ENCODE data around the gene HECW1.
A peak's percentile ranks its signal among the peaks of the same experiment; 100 is the strongest.
"Not testable (repeated sequence)": the region's sequence is repeated elsewhere in the genome, so short reads cannot be mapped to it uniquely, and the experiment has no call there.

Gene HECW1

GRCh38 chr7:43577485-43577951 is 465.1 kb downstream of the HECW1 start:
- DNase-seq (ENCODE audit: low spot score), result no peak

DNA sequence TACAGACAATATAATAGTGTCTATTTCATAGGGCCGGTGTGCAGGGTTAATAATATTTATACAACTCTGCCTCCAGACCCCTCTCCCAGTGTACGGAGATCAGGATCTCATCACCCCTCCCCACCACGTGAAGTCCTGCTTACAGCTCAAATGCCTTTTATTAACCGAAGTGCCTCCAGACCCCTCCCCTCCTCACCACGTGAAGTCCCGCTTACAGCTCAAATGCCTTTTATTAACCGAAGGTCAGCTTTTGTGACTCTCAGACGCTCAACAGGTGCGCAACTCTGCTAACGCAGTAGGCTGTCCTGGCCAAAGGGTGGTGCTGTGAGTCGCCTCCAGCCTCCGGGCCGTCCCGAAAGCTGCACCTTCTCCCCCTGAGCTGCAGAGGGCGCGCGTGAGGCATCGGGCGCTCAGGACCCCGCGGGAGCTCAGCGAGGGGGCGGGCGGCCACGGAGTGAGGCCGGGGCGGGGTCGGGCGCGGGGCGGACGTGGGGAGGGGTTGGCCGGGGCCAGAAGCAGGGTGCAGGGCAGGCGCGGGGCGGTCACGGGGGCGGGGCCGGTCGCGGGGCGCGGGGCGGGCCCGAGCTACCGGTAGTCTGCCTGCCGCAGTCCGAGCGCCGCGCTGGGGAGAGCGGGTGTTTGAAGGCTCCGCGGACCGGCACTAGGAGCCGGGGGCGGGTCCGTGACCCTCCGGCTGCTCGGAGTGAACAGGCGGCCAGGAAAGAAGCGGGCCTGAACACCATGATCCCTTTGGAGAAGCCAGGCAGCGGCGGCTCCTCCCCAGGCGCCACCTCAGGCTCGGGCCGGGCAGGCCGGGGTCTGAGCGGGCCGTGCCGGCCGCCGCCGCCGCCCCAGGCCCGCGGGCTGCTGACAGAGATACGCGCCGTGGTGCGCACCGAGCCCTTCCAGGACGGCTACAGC is 470.3 kb downstream of the HECW1 start, which contains the start of gene STK17A:
STK17A (plus strand) TSS at position 606 of the 921 bp plus-strand sequence; CDS start at position 742, 136 bp downstream.
- DNase-seq (ENCODE audit: low spot score), result peak; percentile 97

DNA sequence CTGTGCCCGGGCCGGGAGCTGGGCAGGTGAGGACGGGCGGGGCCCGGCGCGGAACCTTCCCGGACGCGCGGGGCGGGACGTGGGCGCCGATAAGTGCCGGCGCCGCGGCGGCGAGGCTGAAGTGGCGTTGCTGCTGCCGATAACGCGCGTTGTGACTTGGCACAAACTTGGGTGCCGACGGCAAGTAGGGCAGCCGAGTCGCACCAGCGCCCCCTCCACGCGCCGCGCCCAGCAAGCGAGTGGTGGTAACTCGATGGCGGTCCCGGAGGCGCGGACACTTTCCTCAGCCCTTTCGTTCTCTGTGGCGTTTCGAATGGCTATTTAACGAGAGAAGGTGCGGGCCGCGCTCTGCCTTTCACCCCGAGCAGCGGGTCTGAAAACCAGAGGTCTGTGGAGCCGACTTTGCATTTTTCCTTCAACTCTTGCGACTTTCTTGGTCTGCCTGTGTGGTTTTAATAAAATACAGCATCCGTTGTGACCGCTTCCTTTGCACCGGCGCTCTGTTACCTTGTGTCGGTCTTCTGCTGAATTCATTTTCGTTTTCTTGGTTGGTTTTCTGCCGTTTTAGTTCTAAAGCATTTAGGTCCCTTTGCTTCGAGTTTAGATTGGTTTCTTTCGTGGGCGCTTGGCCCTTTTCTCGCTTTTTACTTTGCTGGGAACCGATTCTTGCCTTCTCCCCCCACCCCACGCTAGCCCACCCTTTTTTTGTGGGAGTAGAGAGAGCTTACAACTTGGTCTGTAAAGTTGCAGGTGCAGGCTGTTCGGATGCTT is 471.2 kb downstream of the HECW1 start:
- peak; percentile 56 for DNase-seq (ENCODE audit: low spot score)

DNA sequence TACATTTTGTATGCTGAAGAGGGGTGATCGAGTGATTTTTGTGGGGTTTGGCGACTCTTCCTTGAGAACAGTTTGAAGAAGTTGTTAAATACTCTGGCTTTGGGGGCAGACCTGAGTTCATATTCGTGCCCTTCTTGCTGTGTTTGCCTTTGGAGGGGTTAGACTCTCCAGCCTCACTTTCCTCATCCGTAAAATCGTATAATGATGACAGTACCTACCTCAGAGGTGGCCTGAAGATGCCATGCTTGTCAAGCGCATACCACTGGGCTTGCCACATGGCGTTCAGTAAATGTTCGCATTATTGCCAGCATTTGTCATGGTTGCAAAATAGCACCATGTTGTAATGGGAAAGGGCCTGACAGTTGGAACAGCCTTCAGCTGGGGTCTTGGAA is 471.7 kb downstream of the HECW1 start:
- peak; percentile 49 for DNase-seq (ENCODE audit: low spot score)

- not testable (repeated sequence) for DNase-seq (ENCODE audit: low spot score)
Measured at GRCh38 chr7:43584733-43585132, 472.3 kb downstream of the HECW1 start.

DNA sequence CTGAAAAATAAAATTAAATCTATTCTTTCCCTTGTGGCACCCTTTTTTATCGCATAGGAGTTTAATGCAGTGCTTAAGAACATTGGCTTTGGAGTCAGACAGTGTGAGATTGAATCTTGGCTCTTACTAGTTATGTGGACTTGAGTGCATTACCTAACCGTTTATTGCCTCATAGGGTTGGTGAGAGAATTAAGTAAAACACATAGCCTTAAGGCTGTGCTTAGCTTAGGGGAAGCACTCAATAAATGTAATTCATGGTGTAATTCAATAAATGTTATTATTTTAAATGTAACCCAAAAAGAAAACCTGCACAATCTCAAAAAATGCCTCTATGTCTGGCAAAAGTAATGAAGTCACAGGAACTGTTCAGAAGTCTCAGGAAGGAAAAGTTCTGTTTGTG is 473.1 kb downstream of the HECW1 start:
- DNase-seq (ENCODE audit: low spot score), result peak; percentile 39

- DNase-seq (ENCODE audit: low spot score), result no peak
Measured at GRCh38 chr7:43586251-43586900, 473.9 kb downstream of the HECW1 start.

DNA sequence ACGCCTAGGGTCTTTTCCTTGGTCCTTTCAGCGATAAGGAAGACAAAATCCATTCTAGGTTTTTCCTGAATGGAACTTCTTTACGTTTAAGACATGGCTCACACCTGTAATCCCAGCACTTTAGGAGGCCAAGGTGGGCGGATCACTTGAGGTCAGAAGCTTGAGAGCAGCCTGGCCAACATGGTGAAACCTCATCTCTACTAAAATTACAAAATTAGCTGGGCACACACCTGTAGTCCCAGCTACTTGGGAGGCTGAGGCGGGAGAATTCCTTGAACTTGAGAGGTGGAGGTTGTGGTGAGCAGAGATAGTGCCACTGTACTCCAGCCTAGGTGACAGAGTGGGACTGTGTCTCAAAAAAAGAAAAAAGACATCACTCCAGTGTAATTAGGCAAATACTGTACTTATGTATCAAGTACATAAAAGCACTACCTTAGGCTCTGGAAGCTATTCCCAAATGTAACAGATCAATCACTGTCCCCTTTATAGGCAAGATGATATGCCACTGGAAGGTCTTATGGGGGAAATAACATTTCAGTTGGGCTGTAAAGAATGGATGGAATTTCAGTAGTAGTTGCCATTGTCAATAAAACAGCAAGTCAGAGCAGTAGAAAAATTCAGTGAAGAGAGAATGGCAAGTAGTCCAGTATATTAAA is 476.2 kb downstream of the HECW1 start:
- no peak for DNase-seq (ENCODE audit: low spot score)

DNA sequence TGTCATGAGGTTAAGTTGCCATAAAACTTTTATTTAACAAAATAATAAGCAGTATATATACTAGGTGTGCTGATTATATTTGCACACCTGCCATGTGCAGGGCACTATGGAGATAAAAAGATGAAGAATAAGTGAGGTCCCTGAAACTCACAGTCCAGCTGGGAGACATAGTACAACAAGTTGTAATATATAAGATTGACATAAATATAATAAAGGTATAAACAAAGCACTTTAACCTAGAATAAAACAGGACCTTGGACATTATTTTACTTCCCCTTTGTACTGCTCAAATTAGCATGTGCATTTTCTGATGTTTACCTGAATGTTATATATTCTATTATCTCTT is 476.7 kb downstream of the HECW1 start:
- DNase-seq (ENCODE audit: low spot score), result no peak

DNA sequence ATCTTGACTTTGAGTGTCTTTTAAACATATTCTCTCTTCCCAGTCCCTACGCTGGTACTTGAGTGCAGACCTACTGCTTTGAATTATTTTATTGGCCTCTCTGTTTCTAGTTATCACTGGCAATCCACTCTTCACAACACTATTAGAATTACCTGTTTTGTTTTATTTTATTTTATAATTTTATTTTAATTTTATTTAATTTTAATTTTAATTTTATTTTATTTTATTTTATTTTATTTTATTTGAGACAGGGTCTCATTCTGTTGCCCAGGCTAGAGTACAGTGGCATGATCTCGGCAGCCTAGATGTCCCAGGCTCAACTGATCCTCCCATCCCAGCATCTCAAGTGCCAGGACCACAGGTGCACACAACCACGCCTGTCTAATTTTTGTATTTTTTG is 477.3 kb downstream of the HECW1 start:
- no peak for DNase-seq (ENCODE audit: low spot score)

DNA sequence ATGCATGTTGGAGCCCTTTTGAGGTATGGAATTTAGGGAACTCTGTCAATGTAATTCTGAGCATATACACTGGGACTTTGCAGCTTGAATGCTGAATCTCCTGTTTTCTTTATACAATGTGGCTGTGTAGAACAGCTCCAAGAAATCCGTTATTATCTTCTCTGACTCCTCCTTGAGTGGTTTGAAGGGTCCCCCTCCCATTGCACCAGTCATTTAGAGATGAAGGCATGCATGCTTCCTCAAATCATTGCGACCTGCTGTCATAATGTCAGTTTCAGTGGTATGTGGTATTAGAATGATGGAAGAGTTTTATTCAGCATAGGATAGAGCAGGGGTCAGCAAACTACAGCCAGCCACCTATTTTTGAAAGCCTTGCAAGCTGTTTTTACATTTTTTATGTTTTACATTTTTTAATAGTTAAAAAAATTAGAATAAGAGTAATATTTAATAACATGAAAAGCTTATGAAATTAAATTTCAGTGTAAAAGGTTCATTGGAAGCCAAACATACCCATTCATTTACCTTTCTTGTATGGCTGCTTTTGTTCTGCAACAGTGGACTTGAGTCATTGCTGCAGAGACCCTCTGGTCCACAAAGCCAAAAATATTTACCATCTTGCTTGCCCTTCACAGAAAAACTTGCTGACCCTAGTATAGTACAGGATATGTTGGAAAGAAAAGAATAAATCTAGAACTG is 478.6 kb downstream of the HECW1 start:
- DNase-seq (ENCODE audit: low spot score), result no peak

GRCh38 chr7:43591558-43592180 is 479.2 kb downstream of the HECW1 start:
- no peak for DNase-seq (ENCODE audit: low spot score)

GRCh38 chr7:43592326-43592725 is 479.9 kb downstream of the HECW1 start:
- DNase-seq (ENCODE audit: low spot score), result no peak

GRCh38 chr7:43593010-43593409 is 480.6 kb downstream of the HECW1 start:
- no peak for DNase-seq (ENCODE audit: low spot score)

- DNase-seq (ENCODE audit: low spot score), result no peak
Measured at GRCh38 chr7:43594020-43594419, 481.6 kb downstream of the HECW1 start.

DNA sequence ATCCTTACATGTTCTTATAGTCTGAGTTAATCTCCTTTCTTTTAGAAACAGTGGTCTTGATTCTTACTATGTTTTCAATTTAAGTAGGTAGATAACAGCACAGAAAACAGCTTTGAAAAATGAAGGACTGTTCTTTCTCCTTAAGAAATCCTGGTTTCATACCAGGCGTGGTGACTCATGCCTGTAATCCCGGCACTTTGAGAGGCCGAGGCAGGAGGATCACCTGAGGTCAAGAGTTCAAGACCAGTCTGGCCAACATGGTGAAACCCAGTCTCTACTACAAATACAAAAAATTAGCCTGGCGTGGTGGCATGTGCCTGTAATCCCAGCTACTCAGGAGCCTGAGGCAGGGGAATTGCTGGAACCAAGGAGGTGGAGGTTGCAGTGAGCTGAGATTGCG is 484.0 kb downstream of the HECW1 start:
- DNase-seq (ENCODE audit: low spot score), result not testable (repeated sequence)

DNA sequence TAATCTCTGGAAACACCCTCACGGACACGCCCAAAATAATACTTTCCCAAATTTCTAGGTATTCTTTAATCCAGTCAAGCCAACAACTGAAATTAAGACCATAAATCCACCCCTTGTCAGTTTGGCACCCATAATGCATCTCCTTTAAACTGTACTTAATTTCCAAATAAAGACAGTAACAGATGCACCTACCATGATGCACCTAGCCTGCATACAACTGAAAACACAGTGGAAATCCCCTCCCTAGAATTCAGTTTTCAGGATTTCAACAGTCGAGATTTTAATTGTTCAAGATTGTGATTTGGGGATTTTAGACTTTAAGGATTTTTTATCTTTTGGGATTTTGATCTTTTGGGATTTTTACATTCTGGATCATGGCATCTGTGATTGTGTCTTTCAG is 487.6 kb downstream of the HECW1 start:
- no peak for DNase-seq (ENCODE audit: low spot score)

DNA sequence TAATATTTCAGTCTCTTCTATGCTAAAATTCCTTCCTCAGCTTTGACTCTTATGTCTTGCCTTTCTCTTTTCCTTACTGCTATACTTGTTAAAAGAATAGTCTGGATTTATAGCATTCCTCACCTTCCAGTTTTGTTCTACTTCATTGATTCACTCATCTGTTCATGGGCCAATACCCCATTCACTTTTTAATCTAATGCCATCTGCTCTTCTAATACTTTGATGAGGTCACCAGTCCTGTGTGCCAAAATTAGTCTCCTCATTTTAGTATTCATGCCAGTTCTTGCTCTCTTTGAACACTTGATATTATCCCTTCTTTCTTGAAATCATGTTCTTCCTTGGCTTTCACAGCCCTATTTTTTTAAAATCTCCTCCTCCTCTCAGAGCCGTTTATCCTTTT is 489.8 kb downstream of the HECW1 start:
- no peak for DNase-seq (ENCODE audit: low spot score)

DNA sequence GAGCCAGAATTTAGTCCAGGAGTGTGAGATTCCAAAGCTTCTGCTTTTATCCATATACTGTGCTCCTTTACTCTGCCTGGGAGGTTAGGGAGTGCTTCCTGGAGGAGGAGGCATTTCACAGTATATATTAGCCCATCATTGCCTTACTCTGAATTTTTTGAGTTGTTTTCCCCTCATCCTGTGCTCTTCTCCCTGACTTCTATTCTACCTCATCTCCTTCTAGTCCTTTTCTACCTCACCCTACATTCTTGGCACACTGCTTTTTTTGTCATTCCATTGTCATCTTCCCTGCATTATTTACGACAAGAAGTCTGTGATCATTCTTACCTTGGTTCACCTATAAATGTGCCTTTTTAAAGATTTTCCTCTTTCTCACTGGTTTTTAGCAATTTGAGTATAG is 491.8 kb downstream of the HECW1 start:
- no peak for DNase-seq (ENCODE audit: low spot score)

GRCh38 chr7:43609097-43609496 is 496.6 kb downstream of the HECW1 start:
- DNase-seq (ENCODE audit: low spot score), result no peak

- no peak for DNase-seq (ENCODE audit: low spot score)
Measured at GRCh38 chr7:43612128-43612527, 499.7 kb downstream of the HECW1 start.
